IPS-15b (cell line): ENCODE measurements around the gene PHACTR3.

Experiments used
- H3K27me3 ChIP-seq: one replicate; pipeline ENCODE4 v1.6.1; 2013; ENCODE audit warnings: low read length; ENCODE audit not compliant: control insufficient read depth, insufficient read depth
- H3K36me3 ChIP-seq: one replicate; pipeline ENCODE4 v1.6.1; 2013; ENCODE audit warnings: low read length; ENCODE audit not compliant: control insufficient read depth, insufficient read depth
- H3K4me1 ChIP-seq: one replicate; pipeline ENCODE4 v1.6.1; 2013; ENCODE audit warnings: mild to moderate bottlenecking, low read length; ENCODE audit not compliant: control insufficient read depth, insufficient read depth
- H3K4me3 ChIP-seq: one replicate; pipeline ENCODE4 v1.5.1; 2013; ENCODE audit warnings: low read depth, low read length
- H3K9ac ChIP-seq: one replicate; pipeline ENCODE4 v1.6.1; 2013; ENCODE audit warnings: low read depth, mild to moderate bottlenecking, low read length
- H3K9me3 ChIP-seq: one replicate; pipeline ENCODE4 v1.6.1; 2013; ENCODE audit warnings: mild to moderate bottlenecking, low read length; ENCODE audit not compliant: control insufficient read depth, insufficient read depth

Gene PHACTR3

GRCh38 chr20:59671661-59672471, 67.5 kb downstream of the PHACTR3 start:
- no peaks in the 10 kb centered on the region for H3K4me1 ChIP-seq
- no peak overlapping the region for H3K9ac ChIP-seq
- H3K27me3 ChIP-seq: no peaks in the 10 kb centered on the region
- H3K4me3 ChIP-seq: no peak overlapping the region
- no peaks in the 10 kb centered on the region for H3K36me3 ChIP-seq
- H3K9me3 ChIP-seq: no peaks in the 10 kb centered on the region

GRCh38 chr20:59672576-59672975, 68.2 kb downstream of the PHACTR3 start:
- Histone ChIP-seq H3K4me1 (no peaks in the 10 kb centered on the region), H3K36me3 (no peaks in the 10 kb centered on the region), H3K9me3 (no peaks in the 10 kb centered on the region), H3K9ac (no peak overlapping the region), H3K4me3 (no peak overlapping the region), H3K27me3 (no peaks in the 10 kb centered on the region)

- no peaks in the 10 kb centered on the region for H3K9me3 ChIP-seq
- no peaks in the 10 kb centered on the region for H3K36me3 ChIP-seq
These were observed 69.1 kb downstream of the PHACTR3 start for GRCh38 chr20:59673288-59673997.

GRCh38 chr20:59673998-59674445, 69.7 kb downstream of the PHACTR3 start:
- no peaks in the 10 kb centered on the region for H3K36me3 ChIP-seq
- no peaks in the 10 kb centered on the region for H3K9me3 ChIP-seq
- no peaks in the 10 kb centered on the region for H3K4me1 ChIP-seq
- H3K9ac ChIP-seq: no peak overlapping the region
- no peaks in the 10 kb centered on the region for H3K27me3 ChIP-seq
- H3K4me3 ChIP-seq: no peak overlapping the region

More at GRCh38 chr20:59673288-59673997, 69.1 kb downstream of the PHACTR3 start:
- H3K4me3 ChIP-seq: no peak overlapping the region
- H3K4me1 ChIP-seq: no peaks in the 10 kb centered on the region
- H3K27me3 ChIP-seq: no peaks in the 10 kb centered on the region
- no peak overlapping the region for H3K9ac ChIP-seq

DNA sequence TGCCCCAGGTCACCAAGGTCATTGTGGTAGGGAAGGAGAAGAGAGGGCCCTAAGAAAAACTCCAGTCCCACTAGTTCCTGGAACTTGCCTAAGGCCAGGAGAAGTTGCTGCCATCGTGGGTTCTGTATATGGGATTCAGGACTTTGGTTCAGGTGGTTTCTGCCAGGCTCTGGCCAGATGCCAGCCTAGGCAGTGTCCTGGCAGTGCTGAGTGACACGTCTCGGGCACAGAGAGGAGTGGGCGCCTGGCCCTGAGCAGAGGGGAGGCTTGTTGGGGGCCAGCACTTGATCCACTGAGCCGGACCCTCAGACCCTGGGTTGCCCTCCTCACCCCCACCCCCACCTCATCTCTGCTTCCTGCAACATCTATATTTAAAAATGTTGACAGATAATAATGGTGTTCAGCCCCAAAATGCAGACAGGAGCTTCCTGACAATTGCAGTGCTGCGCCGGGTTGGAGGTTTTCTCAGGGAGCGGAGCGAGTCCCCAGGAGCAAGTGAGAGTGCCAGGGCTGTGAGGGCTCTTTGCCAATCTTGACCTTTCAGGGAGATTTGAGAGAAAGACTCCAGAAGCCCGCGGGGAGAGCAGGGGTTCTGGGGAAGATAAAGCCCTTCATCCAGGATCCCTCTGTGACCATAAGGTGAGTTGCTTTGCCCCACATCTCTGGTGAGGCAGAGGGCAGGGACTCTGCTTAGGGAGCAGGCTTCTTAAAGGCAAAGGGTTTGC, 71.9 kb downstream of the PHACTR3 start:
- Histone ChIP-seq H3K9ac (no peak overlapping the region), H3K36me3 (no peaks in the 10 kb centered on the region), H3K4me3 (no peak overlapping the region), H3K27me3 (no peaks in the 10 kb centered on the region), H3K4me1 (no peaks in the 10 kb centered on the region), H3K9me3 (no peaks in the 10 kb centered on the region)

DNA sequence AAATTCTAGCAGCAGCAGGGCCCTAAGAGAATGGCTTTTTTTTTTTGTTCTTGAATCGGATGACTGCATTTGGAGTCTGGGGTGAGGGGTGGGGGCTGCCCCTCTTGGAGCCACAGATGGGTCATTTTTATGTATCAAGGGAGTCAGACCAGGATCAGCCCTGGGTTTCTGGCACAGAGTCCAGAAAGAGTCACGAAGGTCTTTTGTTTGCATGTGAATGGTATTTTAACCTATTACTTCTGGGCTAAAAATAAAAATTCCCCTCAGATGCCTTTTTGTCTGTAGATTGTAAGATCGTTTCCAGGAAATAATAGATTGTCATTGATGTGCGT, 72.5 kb downstream of the PHACTR3 start:
- no peak overlapping the region for H3K9ac ChIP-seq
- H3K4me3 ChIP-seq: no peak overlapping the region
- H3K27me3 ChIP-seq: no peaks in the 10 kb centered on the region
- no peaks in the 10 kb centered on the region for H3K4me1 ChIP-seq
- H3K9me3 ChIP-seq: no peaks in the 10 kb centered on the region
- H3K36me3 ChIP-seq: no peaks in the 10 kb centered on the region

GRCh38 chr20:59677586-59677985, 73.2 kb downstream of the PHACTR3 start:
- no peaks in the 10 kb centered on the region for H3K36me3 ChIP-seq
- H3K27me3 ChIP-seq: no peaks in the 10 kb centered on the region

GRCh38 chr20:59678288-59678687, 73.9 kb downstream of the PHACTR3 start:
- H3K27me3 ChIP-seq: no peaks in the 10 kb centered on the region
- no peaks in the 10 kb centered on the region for H3K4me1 ChIP-seq
- no peaks in the 10 kb centered on the region for H3K36me3 ChIP-seq
- H3K9me3 ChIP-seq: no peaks in the 10 kb centered on the region
- H3K4me3 ChIP-seq: no peak overlapping the region
- H3K9ac ChIP-seq: no peak overlapping the region

More at GRCh38 chr20:59677586-59677985, 73.2 kb downstream of the PHACTR3 start:
- Histone ChIP-seq H3K9me3 (no peaks in the 10 kb centered on the region), H3K9ac (no peak overlapping the region), H3K4me3 (no peak overlapping the region), H3K4me1 (no peaks in the 10 kb centered on the region)

DNA sequence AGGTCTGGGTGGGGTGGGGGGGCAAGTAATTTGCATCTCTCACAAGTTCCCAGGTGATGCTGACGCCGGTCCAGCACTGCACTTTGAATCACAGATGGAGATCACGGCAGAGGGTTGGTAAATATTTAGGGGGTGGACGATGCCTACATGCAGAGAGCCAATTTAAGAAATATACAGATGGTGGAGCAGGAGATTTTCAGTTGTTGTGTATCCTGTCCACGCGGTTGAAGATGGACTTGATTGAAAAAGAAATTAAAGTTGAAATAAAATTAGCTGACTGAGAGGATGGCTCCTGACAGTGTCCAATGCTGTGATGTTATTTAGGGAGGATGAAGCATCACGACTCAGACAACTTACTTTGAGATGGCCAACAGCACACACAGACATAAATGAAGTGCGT, 74.6 kb downstream of the PHACTR3 start:
- H3K9me3 ChIP-seq: no peaks in the 10 kb centered on the region
- no peaks in the 10 kb centered on the region for H3K4me1 ChIP-seq
- H3K9ac ChIP-seq: no peak overlapping the region
- no peak overlapping the region for H3K4me3 ChIP-seq
- H3K36me3 ChIP-seq: no peaks in the 10 kb centered on the region
- H3K27me3 ChIP-seq: no peaks in the 10 kb centered on the region

GRCh38 chr20:59680148-59680650, 75.9 kb downstream of the PHACTR3 start:
- H3K27me3 ChIP-seq: no peaks in the 10 kb centered on the region
- H3K9me3 ChIP-seq: no peaks in the 10 kb centered on the region
- H3K9ac ChIP-seq: no peak overlapping the region
- H3K4me1 ChIP-seq: no peaks in the 10 kb centered on the region
- no peaks in the 10 kb centered on the region for H3K36me3 ChIP-seq
- H3K4me3 ChIP-seq: no peak overlapping the region

DNA sequence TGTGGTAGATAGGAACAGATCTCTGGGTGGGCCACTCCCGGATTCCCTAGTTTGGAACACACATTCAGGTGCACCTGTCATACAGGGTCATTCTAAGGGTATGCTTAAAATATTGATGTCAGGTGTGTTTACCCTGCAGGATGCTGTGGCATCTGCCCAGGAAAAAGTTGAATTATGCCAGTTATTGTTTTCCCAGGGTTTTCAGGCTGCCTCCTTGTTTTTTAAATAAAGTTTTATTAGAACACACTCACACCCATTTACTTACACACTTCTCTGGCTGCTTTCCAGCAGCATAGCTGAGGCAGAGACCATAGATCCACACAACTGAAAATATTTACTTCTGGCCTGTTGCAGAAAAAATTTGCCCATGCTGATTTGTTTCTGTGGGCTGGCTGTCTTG, 76.5 kb downstream of the PHACTR3 start:
- no peak overlapping the region for H3K4me3 ChIP-seq
- H3K9ac ChIP-seq: no peak overlapping the region
- no peaks in the 10 kb centered on the region for H3K27me3 ChIP-seq
- H3K9me3 ChIP-seq: no peaks in the 10 kb centered on the region
- H3K36me3 ChIP-seq: no peaks in the 10 kb centered on the region
- no peaks in the 10 kb centered on the region for H3K4me1 ChIP-seq
